Head of caudate nucleus (tissue), 42 donors: Measurements from ENCODE around the gene CDH22.

ENCODE experiments used
- DNase-seq, 42 donors: peaks; one replicate each; pipeline versions ENCODE4 v3.0.0 to v3.0.0-alpha.2; 2020 to 2021; ENCODE audit warnings: mixed read lengths in 7 of 42
- intact Hi-C: fragments of 100-400 bp; cut with DNase I; formaldehyde crosslinking; loops from one replicate; pipeline ENCODE4 v1.15.0; 2022

Gene CDH22

DNA sequence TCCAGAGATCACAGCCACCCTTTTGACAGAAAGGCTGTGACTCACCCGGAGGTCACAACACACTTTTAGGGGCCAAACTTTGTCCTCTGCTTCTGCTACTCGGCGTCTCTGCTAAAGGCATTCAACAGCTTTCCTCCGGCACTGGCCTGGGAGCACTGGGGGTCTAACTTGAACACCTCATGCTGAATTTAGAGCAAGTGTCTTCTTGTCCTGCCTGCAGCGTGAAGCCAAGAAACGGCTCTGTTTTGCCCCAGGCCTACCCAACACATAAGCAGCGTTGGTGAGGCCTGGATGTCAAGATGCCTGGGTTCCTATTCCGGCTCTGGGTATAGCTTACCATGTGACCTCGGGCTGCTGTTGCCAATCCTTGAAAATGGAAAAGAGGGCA lies 2.3 kb downstream of the CDH22 start:
- no peak for DNase-seq
- intact Hi-C loops: loop anchor here (2.0 kb wide), 1 partner anchor 43 kb away; no protein-coding TSS in a partner anchor

DNA sequence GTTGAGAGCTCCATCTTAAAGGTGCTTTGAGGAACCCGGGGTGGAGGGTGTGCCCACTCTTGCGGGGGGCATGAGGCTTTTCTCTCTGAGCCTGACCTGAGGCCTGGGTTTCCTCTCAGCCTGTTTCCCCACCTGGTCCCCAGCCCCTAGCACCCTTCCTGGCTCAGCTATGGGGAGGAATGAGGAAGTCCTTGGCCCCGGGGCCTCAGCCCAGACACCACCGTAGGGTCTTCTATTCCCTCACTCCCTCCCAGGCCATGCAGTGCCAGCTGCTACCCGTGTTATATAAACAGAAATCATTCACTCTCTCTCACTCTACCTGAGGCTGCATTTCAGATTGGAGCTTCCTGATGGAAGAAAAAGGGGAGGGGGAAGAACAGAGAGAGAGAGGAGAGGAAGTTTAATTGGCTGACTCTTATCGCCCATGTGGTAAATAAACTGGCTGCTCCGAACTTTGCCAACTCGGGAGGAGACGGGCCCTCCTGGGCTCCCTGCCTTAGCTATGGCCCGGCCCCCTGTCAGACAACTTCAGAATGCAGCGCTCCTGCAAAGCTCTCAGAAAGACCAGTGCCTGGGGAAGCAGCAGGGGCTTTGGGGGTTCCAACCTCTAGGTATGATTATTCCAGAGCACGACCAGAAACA lies 2.8 kb downstream of the CDH22 start:
- intact Hi-C loops: no loop called here
- DNase-seq: no peak

DNA sequence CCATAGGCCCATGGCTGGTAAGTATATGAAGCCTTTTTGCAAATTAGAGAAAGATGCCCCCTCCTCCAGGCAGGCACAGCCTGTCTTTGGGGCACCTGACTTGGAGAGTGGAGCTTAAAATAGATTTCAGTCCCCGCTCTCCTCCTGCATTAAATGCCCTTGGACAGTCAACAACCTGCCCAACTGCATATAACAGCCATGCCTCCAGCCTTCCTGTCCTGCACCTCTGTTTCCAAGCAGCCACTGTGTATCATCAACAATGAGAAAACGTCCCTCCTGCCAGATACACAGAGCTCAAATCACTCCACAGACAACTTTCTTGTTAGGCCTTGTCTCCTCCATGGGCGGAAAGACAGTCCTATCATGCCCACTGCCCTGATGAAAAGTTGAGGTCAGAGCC lies 3.4 kb downstream of the CDH22 start:
- no peak for DNase-seq
- intact Hi-C loops: no loop called here

DNA sequence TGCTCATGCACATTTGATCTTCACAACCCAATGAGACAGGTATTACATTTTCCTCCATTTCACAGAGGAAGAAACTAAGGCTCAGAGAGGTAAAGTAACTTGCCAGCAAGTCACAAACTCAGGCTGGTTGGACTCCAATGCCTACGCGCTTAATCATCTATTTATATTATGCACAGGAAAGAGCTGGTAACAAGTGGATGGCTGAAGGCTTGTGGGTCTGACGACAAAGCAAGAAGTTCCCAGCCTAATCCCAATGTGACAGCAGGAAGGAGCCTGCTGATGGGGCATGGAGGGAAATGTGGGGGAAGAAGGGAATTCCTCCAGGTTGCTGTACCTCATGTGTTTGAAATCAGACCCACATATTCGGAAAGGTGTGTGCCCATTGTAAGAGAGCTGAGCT lies 3.9 kb downstream of the CDH22 start:
- DNase-seq: no peak
- intact Hi-C loops: no loop called here

DNA sequence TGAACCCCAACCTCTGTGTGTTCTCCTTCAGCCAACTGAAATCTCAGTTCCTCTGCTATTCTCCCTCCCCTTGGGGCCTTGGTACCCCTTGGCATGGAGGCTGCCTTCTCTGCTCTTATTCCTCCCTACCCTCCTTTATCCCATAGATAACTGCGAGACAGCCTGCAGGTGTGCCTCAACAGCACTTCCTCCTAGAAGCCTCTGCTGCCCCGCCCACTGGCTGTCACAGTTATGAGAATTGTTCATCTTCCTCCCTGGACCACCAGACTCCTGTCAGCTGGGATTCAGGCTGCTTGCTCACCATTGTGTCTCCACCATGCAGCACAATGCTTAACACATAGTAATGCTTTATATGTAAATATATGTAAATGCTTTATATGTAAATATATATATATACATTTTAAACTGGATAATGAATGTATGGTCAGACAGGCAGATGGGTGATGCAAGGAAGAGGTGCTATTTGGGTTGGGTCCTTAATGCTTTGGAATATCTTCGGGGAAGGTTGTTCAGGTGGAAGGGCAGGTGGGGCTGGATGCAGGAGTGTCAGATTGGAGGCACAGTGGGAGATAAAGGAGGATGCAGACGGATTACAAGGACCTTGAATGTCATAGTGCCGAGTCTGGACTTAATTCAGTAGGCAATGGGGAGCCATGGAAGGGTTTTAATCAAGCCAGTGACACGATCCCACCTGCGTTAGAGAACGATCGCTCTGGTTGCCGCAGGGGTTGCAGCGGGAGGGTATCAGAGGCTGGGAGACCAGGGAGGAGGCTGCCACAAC lies 4.9 kb downstream of the CDH22 start:
- intact Hi-C loops: no loop called here
- DNase-seq: no peak

DNA sequence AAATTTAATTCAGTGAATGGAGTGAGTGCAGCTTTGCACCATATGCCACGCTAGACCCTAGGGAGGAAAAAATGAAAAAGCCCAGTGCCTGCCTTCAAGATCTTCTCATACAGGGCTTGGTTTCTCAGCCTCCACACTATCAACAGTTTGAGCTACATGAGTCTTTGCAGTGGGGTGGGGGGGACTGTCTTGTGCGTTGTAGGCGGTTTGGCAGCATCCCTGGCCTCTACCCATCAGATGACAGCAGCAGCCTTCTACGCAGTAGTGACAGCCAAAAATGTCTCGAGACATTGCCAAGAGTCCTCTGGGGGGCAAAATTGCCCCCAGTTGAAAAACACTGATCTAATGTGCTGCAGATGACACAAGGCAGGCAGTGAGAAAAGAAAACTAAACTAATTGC lies 6.2 kb downstream of the CDH22 start:
- intact Hi-C loops: no loop called here
- no peak for DNase-seq

DNA sequence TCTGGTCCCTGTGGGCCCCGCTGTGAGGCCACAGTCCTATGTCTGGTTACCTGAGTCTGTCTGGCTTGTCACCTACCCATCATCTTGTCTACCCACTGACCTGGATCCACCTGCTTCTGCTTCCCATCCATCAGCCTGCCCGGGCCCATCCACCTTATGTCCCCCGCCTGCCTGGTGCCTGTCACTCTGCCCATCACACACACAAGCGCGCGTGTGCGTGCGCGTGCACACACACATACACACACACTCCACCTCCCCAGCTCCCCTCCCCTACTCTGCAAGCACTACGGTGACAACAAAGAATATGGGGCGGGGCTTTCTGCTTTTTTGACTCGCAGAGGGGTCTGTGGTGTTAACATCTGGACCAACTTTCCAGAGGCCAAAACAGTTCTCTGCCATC lies 8.0 kb downstream of the CDH22 start:
- intact Hi-C loops: no loop called here
- no peak for DNase-seq

DNA sequence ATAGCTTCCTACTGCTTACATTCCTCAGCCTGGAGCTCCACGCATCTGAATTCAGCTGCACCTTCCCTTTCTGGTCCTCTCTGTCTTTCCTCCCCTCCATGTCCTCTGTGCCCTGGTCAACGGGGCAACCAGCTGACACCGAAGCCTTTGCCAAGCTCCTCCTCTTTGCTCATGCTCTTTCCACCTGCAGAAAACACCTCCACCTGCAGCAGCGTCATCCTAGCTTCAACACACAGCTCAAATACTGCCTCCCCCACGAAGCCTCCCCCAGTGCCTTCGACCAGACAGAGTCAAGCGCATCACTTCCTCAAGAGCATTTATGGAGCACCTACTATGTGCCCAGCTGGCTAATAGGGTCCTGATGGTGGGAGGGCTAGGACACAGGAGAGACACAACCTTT lies 9.2 kb downstream of the CDH22 start:
- intact Hi-C loops: no loop called here
- DNase-seq: peak in 28 of 42 donors; percentile 13 to 80 (median 44)

DNA sequence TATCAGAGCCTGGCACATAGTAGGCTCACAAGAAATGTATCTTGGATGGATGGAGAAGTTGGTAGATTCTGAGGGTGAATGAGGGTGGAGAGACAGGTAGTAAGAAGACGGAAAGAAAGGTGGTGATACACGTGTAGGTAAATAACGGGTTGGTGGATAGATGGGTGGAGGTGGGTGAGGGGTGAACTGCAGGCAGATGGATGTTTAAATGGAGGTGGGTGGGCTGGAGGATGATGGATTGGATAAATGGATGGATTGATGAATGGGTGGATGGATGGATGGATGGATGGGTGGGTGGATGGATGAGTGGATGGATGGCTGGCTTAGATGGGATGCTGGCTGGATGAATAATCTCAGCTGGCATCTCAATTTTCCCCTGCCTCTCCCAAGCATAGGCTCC lies 9.9 kb downstream of the CDH22 start:
- intact Hi-C loops: no loop called here
- no peak for DNase-seq

DNA sequence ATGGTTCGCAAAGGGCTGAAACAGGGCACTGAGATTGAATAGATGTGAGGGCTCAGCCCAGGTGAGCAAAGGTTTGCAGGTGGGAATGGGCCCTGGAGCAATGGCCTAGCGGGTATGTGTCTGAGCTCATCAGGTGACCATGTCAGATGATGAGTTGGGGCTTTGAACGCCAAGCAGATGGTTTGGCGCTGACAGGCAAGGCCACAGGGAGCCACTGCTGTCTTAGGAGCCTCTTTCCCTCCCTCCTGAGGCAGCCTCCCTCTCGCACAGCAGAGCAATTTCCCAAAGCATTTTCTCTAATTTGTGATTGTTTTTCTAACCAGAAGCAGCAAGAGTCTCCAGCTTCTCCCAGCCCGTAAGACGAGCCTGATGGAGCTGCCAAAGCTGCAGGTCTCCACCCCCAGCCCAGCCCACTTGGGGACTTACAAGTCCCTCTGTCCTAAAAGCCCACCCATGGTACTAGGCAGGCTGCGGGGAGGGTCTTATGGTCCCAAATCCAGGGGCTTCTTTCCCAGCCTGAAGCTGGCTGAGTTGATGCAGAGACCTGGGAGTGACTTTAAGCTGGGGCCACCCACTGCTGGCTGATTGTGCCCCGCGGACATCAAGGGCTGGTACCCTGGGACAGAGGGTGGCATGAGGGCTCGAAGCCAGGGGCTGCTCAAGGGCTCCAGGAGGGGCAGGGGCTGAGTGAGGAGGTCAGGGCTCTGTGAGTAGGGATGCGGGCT lies 11.6 kb downstream of the CDH22 start:
- intact Hi-C loops: no loop called here
- no peak for DNase-seq

DNA sequence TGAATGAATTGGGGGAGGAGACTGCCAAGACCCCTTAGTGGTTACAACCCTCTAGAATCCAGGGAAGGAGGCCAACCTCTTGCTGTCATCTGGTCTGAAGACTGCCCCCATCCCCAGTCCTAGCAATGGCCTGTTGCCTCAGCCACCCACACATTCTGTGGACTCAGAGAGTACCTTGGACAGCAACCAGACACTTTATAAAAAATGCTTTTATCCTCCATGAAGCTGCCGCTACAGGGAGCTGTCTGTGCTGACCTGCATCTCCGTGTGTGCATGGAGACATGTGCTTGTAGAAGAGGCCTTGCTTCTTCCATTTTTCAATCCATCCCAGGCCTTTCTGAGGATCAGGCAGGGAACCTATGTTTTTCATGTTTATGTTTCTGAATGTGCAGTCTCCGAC lies 15.2 kb downstream of the CDH22 start:
- intact Hi-C loops: no loop called here
- DNase-seq: no peak

DNA sequence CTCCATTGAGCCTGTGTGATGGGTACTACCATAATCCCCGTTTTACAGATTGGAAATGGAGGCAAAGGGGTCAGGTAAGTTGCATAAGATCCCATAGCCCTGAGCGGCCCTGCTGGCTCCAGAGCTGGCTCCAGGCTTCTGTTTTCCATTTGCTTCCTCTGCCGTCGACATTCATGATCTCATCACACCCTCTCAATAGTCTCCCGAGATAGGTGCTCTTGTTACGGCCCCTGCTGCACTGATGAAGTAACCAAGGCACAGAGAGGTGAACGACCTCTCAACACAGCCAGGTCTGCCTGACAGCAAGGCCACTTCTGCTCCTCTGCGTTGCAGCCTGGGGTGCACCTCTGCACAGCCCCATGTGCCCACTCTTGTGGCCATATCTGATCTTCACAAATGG lies 16.9 kb downstream of the CDH22 start:
- intact Hi-C loops: no loop called here
- no peak for DNase-seq

DNA sequence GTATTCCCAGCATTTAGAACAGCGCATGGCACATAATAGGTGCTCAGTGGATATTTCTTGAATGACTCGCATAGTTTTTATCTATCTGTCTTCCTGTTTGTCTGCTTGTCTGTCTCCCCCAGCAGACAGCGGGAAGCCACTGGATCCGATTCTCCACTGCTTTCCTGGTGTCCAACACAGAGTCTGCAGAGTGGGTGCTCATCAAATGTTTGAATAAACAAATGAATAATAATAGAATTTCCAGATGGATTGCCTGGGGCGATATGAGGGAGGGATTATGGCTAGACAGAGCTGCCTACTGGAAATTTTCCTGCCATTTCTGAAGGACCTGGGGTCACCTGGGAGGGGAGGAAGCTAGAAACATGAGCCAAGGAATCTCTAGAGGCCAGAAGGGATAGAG lies 18.9 kb downstream of the CDH22 start:
- DNase-seq: no peak
- intact Hi-C loops: no loop called here

DNA sequence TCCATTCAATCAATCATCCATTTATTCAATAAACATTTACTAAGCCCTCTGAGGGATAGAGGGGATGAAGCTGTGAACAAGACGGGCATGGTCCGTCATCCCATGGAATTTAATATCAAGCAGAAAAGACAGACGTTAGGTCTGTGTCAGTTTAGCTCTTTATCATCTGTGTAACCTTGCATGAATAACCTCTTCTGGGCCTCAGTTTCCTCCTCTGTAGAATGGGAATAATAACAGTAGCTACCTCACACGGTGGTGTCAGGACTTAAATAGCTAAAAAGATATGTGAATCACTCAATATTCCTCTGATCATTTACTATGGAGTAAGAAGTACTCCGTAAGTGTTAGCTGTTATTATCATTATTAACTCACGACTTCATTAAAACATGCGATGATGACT lies 21.3 kb downstream of the CDH22 start:
- intact Hi-C loops: no loop called here

DNA sequence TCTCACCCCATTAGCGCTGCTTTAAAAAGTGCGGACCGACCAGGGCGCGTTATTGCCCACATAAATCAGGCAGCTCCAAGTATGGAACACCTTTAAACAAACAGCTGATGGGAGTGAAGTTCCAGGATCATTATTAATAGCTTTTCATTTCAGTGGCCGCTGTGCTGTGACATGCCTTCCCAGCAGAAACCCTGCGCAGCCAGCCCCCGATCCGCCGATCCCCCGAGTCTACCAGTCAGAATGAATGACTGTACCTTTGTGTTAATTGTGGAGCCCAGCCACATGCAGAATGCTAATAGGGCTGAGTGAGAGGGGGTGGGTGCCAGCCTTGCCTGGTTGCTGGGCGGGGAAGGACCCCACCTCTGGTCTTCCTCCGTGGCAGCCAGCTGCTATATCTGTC lies 21.9 kb downstream of the CDH22 start:
- intact Hi-C loops: no loop called here
- DNase-seq: peak in 22 of 42 donors; percentile 10 to 67 (median 34)

More for the DNA sequence above, 21.3 kb downstream of the CDH22 start:
- DNase-seq: no peak

DNA sequence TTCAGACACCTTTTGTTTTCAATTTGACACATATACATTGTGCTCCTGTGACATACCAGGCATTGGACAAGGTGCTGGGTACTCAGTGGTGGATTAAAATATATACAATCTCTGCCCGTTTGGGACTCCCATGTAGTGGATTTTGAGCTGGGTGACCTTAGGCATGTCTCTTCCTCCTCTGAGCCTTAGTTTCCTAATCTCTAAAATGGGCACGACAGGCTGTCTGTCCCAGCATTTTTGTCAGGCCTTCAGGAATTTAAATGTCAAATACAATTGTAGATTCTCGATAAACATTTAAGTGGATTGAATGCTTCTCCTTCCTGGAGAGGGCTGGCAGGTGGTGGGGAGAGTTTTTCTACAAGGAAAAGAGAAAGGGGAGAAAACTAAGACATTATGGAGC lies 22.6 kb downstream of the CDH22 start:
- intact Hi-C loops: no loop called here
- DNase-seq: no peak

DNA sequence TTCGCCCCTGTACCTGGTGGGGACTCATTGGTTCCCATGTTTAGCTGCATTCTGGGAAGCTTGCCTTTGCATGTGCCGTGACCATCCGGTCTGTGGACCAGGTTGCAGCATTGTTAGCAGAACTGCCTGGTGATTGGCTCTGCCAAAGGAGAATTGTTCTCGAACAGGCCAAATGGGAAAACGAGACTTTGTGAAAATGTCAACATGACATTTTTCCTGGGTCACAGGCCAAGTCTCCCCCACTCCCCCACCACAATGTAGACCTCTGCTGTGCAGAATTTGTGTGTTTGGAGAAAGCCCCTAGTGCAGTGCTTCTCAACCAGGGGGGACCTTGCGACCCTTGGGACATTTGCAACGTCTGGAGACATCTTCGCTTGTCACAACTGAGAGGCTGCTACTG lies 23.2 kb downstream of the CDH22 start:
- no peak for DNase-seq
- intact Hi-C loops: no loop called here

DNA sequence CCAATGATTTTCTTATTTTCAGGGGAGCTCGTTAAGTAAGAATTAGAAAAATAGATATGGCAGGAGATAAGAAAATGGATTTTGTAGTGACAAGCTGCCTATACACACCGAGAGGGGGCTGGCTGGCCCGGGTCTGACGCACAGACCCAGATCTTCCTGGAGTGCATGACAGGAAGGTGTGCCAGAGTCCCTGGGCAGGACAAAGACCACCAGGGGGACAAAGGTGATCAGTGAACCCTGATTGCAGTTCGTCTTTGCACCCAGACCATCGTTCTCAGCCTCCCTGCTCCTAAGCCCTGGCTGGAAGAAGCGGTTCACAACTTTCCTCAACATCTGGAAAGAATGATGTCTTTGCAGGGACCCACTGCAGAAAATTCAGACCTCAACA lies 24.3 kb downstream of the CDH22 start:
- intact Hi-C loops: no loop called here
- no peak for DNase-seq

DNA sequence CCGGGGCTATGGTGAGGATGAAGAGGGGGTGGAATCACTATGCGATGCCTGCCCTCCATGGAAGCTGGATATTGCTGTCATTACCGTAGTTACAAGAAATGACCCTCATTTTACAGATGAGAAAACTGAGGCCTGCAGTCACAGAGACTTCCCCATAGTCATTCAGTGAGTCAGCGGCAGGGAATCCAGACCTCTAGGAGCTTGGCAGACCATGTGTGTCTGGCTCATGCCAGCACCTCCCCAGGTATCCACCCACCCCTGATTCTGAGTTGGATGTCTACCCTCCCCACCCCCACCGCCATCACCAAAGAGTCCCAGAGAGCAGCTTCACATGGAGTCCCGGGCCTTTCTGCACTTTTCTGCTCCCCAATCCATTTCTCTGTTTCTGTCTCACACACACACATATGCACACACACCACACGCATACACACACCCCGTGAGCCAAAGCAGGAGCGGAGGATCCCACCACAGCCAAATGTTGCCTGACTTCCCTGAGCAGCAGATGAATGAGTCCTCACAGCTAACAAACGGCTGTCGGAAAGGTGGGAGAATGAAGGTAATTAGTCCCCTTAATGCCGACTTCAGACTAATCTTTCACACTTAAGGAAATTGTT lies 24.8 kb downstream of the CDH22 start:
- intact Hi-C loops: no loop called here
- peak in 2 of 42 donors; percentile 21 to 22 for DNase-seq

DNA sequence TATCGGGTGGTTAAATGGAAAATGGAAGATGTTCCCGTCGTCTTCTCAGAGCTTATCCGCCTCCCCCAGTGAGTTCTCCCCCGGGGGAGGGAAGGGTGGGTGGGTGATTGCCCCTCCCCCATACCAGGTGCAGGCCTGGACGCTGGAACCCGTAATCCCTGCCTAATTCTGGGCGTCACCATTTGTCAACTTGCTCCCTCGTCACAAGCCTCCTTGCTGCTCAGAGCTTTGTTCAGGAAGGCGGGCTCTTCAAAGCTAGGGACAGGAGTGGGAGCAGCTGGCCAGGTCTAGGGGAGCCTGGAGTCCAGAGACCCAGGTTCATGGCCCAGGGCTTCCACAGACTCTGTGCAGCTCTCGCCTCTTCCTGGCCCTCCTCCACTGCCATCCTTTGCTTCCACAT lies 25.6 kb downstream of the CDH22 start:
- intact Hi-C loops: no loop called here
- DNase-seq: peak in 2 of 42 donors; percentile 18 to 26
